Measurements from ENCODE around the gene KCMF1. TPM values are rescaled to one million over a fixed set of nuclear protein-coding genes. Genes with fewer than 3 reads are reported as not detected.

KCMF1 gene
- total RNA-seq, 4 donors from 2014 or later: 35.6 to 50.8 (median 44.5) TPM

DNA sequence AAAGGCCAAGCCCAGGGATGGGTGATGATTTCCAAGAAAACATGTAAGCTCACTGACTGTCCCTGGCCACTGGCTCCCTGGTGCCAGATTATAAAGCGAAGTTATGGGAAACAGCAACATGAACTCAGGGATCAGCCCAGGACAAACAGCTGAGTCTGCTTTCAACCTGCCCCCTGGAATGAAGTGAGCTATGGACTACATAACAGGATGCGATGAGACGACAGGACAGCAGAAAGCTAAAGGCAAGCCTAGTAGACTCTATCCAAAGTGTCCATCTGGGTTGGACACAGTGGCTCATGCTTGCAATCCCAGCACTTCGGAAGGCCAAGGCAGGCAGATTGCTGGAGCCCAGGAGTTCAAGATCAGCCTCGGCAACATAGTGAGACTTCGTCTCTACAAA lies 16.6 kb upstream of the KCMF1 start:
- 93 to 98% methylated on average over 6 of the region's 6 CpGs for WGBS, 2 donors
- no peaks in the 10 kb centered on the region for H3K27me3 ChIP-seq

GRCh38 chr2:84956334-84957297 lies 14.3 kb upstream of the KCMF1 start:
- no peak for DNase-seq
- H3K36me3 ChIP-seq: no peaks in the 10 kb centered on the region
- H3K4me3 ChIP-seq: no peak overlapping the region
- 78 to 82% methylated on average over 12 of the region's 12 CpGs for WGBS, 2 donors
- H3K27ac ChIP-seq: no peak overlapping the region
- peaks cover 8 to 42% (median 24%) of the 10 kb centered on the region in 3 donors for H3K4me1 ChIP-seq
- no peaks in the 10 kb centered on the region for H3K27me3 ChIP-seq
- no peak for TF ChIP-seq POLR2A (IDR thresholded peaks at IDR 0.05)
- no peak for TF ChIP-seq CTCF (IDR thresholded peaks at IDR 0.05)
- intact Hi-C loops (cut with DNase I): no loop called here
- no peaks in the 10 kb centered on the region for H3K9me3 ChIP-seq

More for the DNA sequence above, 16.6 kb upstream of the KCMF1 start:
- Histone ChIP-seq H3K4me1 (peaks cover 8 to 26% (median 17%) of the 10 kb centered on the region in 3 donors), H3K4me3 (no peak overlapping the region), H3K9me3 (no peaks in the 10 kb centered on the region), H3K36me3 (no peaks in the 10 kb centered on the region), H3K27ac (no peak overlapping the region)
- TF ChIP-seq POLR2A (IDR thresholded peaks at IDR 0.05): no peak
- no peak for TF ChIP-seq CTCF (IDR thresholded peaks at IDR 0.05)
- intact Hi-C loops (cut with DNase I): no loop called here
- DNase-seq: no peak

DNA sequence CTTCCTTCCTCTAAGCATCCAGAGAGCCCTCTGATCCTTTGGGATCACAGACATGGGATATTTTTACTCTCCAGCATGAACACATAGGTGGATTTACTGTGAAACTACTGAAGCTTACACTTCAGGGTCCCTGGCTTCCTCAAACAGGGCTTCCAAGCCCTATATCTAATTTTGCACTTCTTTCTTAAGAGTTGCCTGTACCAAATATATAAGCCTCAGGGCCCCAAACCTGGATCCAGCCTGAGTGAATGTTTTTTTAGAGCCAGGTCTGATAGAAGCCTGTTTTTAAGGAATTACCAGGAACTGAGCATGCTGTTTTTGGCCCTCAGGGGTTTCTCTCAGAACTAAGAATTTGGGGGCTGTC lies 13.2 kb upstream of the KCMF1 start:
- intact Hi-C loops (cut with DNase I): no loop called here
- Histone ChIP-seq H3K36me3 (no peaks in the 10 kb centered on the region), H3K9me3 (no peaks in the 10 kb centered on the region), H3K27ac (peak overlapping the region; percentile 66 to 78 (median 72)), H3K4me3 (no peak overlapping the region), H3K4me1 (peaks cover 8 to 42% (median 24%) of the 10 kb centered on the region in 3 donors), H3K27me3 (no peaks in the 10 kb centered on the region)
- no peak for TF ChIP-seq CTCF (IDR thresholded peaks at IDR 0.05)
- TF ChIP-seq POLR2A (IDR thresholded peaks at IDR 0.05): no peak
- DNase-seq: no peak

- no peak for DNase-seq
- Histone ChIP-seq H3K36me3 (no peaks in the 10 kb centered on the region), H3K27ac (peak overlapping the region; percentile 66 to 78 (median 72)), H3K9me3 (no peaks in the 10 kb centered on the region), H3K4me3 (no peak overlapping the region), H3K4me1 (peaks cover 8 to 42% (median 24%) of the 10 kb centered on the region in 3 donors), H3K27me3 (no peaks in the 10 kb centered on the region)
- intact Hi-C loops (cut with DNase I): no loop called here
- TF ChIP-seq CTCF (IDR thresholded peaks at IDR 0.05) (no peak), POLR2A (IDR thresholded peaks at IDR 0.05) (peak in 1 of 4 donors; percentile 17)
- 29 to 39% methylated on average over 12 of the region's 12 CpGs for WGBS, 2 donors
Measured at GRCh38 chr2:84958135-84959059, 12.6 kb upstream of the KCMF1 start.
